Fibroblast of the conjunctiva (primary cell): Measurements from ENCODE around the gene C7orf57.

Experiments
- DNase-seq: peaks from one replicate; pipeline ENCODE4 v3.0.0-alpha.2; 2010; ENCODE audit warnings: low read depth

The C7orf57 gene

GRCh38 chr7:48109848-48110663 lies 74.7 kb downstream of the C7orf57 start:
- DNase-seq, result no peak

GRCh38 chr7:48110868-48111267 lies 75.5 kb downstream of the C7orf57 start:
- no peak for DNase-seq
